Raji (cell line): ENCODE data around the gene SPI1.

Source experiments
- POLR2A ChIP-seq: IDR thresholded peaks from 2 replicates; pipeline ENCODE4 v1.6.1; 2011; ENCODE audit warnings: low read depth, low read length, control low read depth; ENCODE audit not compliant: insufficient read depth

Gene SPI1

DNA sequence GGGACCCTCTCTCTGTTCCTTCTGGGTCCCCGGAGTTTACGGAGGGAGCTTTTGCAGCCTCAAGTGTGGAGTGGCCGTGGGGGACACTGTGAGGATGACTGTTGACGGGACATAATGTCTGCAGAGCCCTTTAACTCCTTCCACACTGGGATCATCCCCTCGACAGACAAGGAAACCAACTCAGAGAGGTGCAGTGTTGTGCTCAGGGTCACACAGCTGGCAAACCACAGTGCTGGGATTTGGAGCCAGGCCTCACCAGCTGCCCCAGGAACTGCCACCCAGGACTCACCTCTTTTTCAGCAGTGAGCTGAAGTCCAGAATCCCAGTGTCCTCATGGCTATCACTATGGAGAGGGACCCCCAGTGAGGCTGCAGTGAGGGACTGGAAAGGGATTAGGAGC lies 31.2 kb downstream of the SPI1 start:
- TF ChIP-seq POLR2A: no peak

DNA sequence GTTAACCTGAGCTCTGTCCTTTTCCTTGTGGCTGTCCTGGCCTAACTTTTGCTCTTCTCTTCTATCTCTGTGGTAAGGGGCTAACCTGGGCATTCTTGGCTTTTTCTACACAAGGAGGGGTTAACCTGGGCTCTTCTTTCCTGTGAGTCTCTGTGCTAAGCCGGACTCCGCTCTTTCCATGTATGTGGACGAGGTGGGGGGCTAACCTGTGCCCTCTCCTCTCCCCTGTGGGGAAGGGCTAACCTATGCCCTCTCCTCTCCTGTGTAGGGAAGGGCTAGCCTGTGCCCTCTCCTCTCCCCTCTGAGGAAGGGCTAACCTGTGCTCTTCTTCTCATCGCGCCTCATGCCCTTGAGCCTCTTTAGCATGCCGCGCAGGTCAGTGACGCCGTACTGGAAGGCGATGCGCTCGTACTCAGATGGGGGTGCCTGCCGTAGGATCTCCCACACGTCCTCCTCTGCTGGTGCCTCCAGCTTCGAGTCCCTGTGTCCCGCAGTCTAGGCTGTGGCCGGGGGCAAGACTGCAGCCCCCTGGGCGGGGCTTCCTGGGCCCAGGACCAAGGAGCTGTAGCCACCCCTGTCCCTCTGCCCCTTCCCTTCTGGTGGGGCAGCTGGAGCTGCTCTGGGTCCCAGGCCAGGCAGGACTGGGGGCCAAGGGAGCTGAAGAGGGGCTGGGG lies 32.3 kb downstream of the SPI1 start:
- no peak for TF ChIP-seq POLR2A

DNA sequence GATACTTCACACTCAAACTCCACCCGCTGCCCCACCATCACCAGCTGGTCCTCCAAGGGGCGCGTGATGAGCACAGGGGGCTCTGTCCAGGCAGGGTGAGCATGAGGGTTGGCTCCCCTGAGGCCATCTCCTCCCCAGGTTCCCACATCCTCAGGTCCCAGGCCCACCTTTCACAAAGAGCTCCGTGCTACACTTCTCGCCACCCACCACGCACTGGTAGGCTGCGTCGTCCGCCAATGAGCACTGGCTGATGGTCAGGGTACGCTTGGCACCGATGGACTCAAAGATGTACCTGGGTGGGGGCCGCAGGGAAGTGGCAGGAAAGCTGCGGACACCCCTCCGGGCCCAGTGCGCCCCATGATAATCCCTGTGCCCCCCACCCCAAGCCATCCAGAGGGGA lies 35.5 kb downstream of the SPI1 start:
- TF ChIP-seq POLR2A: no peak

DNA sequence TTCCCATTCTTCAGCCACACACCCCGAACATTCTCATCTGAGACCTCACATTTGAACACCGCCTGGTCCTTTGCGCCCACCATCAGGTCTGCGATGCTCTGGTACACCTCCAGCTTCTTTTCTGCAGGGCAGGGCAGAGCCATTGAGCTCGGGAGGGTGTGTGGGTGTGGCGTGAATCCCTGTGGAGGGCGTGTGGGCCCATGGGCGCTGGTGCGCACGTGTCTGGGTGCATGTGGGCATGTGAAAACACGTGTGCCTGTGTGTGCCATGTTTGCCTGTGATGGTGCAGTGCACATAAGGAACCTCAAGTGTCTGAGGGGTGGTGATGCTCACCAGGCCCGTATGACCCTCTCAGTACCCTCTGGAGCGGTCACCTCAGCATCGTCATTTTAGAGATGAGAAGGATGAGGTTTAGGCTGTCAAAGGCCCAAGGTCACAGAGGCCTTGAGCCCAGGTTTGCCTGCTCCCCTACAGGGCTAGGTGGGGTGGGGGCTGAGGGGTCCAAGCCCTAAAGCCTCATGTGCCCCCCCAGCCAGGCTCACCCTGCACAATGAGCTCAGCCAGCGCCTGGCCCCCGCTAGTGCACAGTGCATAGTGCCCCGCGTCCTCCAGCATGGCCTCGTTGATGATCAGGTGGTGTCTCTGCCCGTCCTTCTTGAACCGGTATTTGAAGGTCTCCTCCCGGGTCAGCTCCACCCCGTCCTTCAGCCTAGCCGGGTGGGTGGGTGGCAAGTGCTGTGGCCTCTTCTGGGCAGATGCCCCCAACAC lies 36.1 kb downstream of the SPI1 start:
- TF ChIP-seq POLR2A: no peak

DNA sequence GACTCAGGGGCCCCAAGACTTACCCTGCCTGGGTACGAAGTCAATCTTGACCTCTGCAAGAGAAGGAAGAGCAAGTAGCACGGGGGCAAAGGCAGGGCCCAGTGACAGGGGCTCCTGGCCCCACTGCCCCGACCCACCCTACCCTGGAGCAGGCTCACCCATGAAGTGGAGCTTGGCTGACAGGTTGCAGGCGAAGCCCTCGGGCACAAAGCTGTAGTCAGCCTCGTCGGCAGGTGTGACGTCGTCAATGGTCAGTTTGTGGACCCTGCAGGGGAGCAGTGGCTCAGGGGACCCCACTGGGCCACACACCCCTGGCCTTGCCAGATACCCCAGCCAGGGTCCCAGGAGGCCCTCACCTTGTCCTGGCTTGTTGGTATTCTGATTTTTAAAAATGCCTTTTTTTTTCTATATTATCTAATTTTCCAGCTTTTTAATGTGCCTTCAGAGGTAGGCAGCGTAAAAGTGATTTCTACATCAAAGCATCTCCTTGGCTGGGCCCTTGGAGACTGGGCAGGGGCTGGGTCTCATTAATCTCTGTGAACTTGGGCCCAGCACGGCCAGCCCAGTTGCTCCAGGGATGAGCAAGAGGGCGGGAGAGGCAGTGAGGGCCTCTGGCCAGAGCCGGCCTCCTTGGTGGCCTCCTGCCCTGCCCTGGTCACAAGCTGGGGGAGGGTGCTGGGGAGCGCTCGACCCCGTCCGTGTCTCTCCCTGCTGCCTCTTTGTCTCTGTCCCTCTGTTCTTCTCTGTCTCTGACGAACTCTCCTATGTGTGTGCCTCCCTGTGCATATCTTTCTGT lies 37.2 kb downstream of the SPI1 start:
- TF ChIP-seq POLR2A: no peak

DNA sequence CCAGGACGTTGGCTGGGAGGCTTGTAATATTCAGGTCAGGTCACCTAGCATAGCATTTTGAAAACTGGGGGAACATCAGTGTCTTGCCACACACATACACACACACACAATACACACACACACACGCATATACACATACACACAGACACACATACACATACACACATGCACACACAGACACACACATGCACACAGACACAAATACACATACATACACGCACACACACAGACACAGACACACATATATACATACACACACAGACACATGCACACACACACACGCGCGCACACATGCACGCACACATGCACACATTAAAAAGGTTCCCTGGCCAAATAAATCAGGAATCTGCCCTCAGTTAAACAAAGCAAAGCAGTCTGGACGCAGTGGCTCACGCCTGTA lies 38.3 kb downstream of the SPI1 start:
- TF ChIP-seq POLR2A: no peak

DNA sequence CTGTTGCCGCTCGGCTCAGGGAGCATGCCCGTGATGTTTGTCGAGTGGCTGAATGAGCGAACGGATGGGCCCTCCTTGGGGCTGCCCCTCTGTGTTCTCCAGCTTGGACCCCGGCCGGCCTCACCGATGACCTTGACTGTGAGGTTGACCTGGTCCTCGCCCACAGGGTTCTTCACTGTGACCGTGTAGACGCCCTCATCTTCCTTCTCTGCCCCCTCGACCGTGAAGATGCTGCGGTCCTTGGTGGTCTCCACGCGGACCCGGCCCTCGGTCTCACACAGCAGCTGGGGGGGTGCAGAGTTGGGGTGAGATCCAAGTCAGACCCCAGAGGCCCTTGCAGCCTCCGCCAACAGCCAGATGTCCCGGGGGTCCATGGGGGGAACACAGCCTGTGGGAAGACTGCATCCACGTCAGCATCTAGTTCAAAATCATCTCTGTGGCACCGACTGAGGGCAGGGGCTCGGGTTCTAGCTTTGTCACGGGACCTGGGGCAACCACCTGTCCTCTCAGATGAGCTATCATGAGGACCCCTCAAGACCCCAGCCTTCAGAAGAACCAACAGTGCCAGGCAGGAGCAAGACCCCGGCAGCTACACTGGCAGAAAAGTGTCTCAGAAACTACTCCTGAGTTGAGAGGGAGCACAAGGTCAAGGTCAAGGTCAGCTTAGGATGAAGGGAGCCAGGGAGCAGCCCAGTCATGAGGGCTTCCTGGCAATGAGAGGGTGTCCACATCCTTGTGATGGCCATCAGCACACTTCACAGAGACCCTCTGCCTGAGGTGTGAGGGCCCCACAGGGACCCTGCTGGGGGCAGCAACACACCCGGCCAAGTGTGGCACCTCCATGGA lies 39.7 kb downstream of the SPI1 start:
- no peak for TF ChIP-seq POLR2A

DNA sequence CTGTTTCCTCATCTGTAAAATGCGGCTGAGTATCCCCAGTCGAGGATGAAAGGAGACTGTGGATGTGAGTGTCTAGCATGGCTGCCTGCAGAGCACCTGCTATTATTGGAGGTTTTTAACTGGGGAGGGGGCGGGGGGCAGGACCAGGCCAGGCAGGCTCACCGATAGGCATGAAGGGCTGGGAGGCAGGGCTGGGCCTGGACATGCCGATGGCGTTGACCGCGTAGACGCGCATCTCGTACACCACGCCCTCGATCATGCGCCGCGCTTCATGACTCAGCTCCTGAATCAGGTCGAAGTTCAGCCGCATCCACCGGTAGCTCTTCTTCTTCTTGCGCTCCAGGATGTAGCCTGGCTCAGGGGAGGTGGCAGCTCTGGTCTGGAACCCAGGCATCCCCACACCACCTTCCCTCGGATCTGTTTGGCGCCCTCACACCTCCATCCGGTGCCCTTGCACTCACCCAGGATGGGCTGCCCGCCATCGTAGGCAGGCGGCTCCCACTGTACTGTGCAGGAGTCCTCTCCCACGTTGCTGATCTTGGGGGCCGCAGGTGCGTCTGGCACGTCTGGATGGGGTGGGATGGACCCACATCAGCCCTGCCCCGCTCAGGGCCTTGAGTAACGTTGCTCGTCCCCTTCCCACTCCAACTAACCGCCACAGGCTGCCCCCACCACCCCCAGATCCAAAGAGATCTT lies 41.0 kb downstream of the SPI1 start:
- TF ChIP-seq POLR2A: no peak

DNA sequence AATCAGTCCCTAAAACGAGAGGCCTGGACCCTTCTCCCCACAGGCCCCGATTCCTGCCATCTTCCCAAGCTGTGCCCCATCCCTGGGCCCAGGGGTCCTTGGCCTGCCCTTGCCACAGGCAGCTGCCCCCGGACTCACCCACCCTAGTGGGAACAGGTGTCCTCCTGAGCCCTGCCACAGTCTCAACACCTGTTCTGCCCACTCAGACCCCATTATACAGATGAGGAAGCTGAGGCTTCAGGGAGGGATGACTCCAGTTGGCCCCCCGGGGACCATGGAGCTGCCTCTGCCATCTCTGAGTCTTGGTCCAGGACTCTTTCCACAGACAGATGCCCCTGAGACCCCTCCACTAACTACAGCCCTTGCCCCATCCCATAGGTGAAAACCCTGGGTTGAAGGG lies 41.8 kb downstream of the SPI1 start:
- TF ChIP-seq POLR2A: no peak

DNA sequence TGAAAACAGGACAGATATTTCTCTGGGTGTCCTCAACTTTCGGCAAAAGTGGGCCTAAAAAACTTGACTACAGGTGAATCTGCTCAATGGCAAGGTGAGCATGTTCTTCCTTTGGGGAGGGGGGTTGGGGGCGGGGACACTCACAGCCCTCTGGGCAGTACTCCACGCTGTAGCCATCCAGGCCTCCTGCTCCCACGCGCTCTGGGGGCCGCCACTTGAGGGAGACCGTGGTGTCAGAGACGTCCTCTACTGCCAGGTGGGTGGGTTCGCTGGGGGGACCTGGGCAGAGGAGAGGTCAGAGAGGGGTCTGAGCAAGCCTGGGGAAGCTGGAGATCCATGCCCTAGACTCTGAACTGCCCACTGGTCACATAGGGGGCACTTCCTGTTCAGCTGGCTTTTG lies 42.6 kb downstream of the SPI1 start:
- TF ChIP-seq POLR2A: no peak

DNA sequence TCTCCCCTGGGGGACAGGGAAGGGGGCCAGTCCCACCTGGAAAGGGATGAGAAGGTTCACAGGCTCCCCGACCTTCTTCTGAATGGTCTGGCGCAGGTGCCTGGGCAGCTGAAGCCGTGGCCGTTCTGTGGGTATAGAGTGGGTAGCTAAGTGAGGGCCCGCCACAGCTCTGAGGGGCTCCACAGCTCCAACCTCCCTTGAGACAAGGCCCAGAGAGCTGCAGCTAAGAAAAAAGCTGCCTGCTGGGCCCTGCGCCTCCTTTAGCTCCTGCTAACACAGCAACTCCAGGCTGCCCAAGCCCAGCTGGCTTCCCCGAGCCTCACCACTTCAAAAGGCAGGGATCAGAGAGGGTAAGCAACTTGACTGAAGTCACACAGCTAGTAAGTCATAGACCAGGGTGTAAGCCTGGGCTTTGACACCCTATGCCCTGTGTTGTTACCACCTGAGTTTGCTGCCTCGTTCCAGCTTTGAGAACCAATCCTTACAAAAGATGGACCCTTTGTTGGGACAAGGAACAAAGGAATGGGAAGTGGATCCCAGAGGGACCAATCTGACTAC lies 44.4 kb downstream of the SPI1 start:
- no peak for TF ChIP-seq POLR2A

DNA sequence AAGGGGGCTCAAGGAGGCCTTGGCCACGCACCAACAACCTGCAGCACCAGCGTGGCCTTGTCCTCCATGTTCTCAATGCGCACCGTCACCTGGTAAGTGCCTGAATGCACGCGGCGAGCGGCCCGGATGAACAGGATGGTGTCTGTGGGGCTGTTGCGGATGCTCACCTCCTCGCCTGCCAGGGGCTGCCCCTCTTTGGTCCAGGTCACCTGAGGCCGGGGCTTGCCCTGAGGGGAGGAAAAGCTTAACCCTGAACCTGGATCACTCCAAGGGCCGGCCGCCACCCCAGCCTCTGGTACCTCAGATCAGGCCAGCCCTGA lies 44.9 kb downstream of the SPI1 start:
- TF ChIP-seq POLR2A: no peak

DNA sequence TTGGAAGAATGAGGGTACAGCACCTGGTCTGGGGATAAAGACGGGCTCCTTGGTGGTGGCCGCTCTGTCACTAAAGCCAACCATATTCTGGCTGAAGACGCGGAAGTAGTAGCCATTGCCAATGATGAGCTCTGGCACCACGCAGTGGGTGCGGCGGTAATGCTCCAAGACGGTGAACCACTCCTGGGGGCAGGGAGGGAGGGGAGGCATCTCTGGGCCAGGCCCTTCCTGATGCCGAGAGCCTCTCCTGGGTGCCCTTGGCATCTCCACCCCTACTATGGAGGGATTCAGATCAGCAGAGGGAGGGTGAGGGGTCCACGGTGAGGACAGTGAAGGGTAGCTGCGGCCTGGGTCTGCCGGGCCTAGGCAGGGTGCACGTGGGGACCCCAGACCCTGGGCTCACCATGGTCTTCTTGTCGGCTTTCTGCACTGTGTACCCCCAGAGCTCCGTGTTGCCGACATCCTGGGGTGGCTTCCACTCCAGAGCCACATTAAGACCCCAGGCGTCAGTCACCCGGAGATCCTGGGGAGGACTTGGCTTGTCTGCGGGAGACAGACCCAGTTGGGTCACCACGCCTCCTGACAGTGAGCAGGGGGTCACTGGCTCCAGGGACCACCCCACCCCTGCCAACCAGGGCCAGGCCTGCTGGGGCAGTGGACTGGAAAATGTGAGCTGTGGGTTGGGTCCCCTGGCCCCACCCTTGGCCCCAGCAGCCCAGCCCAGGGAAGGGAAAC lies 45.4 kb downstream of the SPI1 start:
- TF ChIP-seq POLR2A: no peak

DNA sequence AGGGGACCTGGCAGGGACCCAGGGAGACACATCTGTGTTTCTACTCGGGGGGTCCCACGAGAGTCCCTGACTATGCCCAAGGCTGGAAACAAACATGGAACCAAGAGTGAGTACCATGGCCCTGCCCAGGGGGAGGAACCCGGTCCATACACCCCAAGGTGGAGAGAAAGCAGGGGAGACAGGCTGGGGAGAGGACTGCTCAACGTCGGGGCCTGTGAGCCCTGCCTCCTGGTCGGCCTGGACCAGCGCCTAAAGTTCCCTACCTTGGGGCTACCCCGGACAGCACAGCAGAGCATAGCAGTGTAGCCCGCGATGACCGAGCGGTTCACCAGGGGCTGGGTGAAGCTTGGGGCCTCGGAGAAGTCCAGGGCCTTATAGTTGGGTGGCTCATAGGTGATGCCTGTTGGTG lies 46.0 kb downstream of the SPI1 start:
- no peak for TF ChIP-seq POLR2A
